SIG-M5 (cell line): ENCODE data around the gene CALCOCO2.

Source experiments
- DNase-seq: peaks from one replicate; lab custom pipeline; 2025; lab: John Stamatoyannopoulos, UW

Gene CALCOCO2

DNA sequence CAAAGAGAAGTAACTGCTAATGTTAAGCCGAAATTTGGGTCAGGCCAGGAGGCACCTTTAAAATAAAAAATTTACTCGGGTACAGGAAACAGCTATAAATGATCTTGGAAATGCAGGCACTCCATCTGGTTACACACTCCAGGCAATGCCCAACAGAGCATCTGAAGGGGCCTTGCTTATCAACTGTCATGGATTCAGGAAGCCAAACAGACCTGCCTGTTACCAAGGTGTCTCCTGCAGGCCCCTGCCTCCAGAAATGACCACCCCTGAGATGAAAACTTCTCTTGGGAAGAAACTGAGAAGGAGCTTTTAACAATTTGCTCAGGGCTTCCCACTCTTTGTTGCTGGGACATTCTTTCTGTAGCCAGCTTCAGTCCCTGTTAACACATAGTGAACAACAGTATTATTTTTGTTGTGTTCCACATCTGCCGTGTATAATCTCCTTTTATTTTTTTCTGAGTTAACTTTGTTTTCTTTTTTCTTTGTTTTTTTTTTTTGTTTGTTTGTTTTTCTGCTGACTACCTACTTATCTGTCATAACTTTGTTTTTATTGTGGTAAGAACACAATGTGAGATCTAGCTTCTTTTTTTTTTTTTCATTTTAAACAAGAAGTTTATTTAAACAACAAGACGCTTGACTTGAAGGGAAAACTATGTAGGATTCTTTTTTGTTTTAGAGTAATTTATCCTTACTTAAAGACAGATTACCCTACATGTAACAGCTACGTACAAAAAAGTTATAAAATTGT lies 43.0 kb downstream of the CALCOCO2 start:
- DNase-seq: no peak

DNA sequence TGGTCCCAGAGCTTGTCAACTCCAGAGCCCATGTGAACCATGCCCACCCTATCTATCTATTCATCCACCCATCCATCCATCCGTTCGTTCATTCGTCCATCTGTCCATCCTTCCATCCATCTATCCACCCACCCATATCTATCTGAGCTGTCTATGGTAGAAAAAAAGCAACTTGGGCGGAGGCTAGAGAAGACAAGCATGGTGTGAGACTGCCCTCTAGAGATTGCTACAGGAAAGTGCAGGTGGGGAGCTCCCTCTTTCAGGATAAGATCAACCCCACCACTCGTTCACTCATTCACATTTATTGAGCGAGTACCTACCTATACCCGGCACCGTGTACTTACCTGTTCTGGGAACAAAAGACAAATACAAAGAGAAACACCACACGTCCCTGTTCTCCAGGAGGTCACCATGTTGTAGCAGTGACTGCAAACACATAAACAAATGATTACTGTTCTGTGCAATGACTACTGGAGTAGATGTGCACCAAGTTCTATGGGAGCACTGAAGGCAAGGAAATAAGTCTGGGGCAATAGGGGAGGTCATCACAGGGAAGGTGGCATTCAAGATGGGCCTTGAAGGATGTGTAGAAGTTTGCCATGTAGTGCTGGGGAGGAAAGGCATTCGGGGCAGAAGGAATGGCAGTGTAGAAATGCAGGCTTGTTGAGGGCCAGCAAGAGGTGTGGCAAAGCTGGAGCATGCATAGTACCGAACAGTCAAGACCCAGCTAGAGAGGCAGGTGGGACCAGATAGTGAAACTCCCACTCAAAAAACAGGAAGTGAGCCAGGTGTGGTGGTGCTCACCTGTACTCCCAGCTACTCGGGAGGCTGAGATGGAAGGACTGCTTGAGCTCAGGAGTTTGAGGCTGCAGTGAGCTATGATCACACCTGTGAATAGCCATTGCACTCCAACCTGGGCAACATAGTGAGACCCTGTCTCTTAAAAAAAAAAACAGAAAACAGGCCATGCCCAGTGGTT lies 48.4 kb downstream of the CALCOCO2 start:
- DNase-seq: no peak

DNA sequence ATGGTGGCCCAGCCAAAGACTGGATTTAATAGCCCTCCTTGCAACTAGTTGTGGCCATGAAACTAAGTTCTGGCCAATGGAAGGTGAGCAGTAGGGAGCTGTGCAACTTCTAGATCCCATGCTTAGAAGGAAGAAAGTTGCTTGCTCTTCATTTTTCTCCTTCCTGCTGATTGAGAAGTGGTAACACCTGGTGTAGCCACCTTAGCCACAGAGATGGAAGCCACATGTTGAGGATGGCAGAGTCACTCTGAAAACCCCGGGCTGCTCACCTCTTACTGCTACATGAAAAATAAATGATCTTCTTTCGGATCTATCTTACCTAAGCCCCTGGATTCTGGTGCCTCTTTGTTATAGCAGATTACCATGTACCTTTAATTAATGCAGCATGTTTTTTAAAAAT lies 51.4 kb downstream of the CALCOCO2 start:
- DNase-seq: no peak

DNA sequence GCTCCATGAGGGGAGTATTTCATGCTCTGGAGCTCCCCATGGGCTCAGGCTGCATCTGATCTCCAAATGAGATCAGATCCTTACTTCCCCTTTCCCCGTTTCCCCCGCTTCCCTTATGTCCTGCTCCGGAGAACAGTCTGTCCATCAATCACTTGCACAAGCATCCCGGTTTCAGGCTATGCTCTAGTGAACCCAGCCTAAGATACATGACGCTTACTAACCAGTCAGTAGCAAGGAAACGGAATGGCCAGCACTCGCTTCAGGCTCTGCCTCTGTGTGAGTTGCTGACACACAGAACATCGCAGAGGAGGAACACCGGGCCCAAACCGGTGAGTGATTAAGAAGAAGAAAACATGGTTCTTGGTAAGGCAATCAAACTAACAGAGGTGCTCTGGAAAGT lies 52.3 kb downstream of the CALCOCO2 start:
- no peak for DNase-seq

- DNase-seq: no peak
Measured at GRCh38 chr17:48890086-48890485, 59.3 kb downstream of the CALCOCO2 start.

- DNase-seq: no peak
Measured at GRCh38 chr17:48892940-48893645, 62.3 kb downstream of the CALCOCO2 start.

- DNase-seq: no peak
Measured at GRCh38 chr17:48893646-48894508, 63.0 kb downstream of the CALCOCO2 start.

- DNase-seq: no peak
Measured at GRCh38 chr17:48894886-48895285, 64.1 kb downstream of the CALCOCO2 start.

DNA sequence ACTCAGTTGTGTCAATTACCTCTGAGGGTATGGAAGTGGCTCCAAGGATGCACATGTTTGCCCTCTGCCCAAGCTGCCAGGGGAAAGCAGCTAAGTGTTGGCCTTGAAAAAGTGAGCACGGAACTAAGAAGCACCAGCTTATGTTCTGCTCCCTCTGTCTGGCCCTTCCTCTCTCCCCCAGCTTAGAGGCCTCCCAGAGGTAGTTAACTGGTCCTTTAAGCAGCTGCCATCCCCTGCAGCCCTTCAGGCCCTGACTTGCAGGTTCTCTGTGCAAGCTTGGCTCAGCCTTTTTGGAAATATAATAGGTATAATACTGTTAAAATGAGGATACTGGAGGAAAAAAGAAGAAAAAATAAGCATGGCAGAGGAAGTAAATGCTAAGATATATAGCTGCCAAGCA lies 70.4 kb downstream of the CALCOCO2 start:
- DNase-seq: no peak

DNA sequence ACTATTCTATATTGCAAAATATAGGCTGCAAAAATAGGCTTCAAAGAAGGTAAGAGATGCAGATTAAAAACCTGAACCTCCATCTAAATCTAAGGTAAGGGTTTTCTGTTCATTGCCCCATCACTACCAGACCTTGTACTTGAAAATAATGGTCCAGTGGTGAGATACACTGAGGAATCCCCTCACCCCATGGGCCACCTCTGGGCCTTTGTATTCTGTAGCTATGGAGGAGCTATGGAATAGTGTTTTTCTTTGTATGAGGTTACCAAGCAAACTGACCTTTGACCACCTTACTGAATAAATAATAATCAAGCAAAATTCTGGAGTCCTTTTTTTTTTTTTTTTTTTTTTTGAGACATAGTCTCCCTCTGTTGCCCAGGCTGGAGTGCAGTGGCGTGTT lies 72.6 kb downstream of the CALCOCO2 start:
- DNase-seq: no peak

GRCh38 chr17:48904428-48904827 lies 73.6 kb downstream of the CALCOCO2 start:
- DNase-seq: no peak

DNA sequence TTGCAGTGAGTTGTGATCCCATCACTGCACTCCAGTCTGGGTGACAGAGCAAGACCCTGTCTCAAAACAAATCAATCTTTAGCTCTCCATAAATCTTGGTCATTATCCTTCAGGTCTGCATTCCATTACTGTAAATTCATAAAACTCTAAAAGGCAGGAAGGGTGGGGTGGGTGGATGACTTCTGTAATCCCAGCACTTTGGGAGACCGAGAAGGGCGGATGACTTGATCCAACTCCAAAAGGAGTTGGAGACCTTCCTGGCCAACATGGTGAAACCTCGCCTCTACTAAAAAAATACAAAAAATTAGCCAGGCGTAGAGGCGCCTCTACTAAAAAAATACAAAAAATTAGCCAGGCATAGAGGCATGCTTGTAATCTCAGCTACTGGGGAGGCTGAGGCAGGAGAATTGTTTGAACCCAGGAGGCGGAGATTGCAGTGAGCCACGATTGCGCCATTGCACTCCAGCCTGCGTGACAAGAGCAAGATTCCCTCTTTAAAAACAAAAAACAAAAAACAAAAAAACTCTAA lies 75.2 kb downstream of the CALCOCO2 start:
- no peak for DNase-seq

DNA sequence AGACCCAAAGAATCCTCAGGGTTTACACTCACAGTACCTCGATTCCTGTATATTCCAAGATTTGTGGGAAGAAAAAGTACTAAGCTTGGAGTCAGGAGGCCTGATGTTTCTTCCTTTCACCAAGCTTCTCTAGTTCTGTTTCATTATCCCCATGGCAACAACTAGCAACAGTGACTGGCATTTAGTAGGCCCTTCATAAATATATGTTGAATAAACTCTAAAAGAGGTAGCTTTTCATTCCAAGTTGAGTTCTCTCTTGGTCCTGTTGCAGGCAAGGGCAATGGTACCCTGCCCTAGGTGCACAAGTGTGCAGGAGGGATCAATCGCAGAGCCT lies 76.8 kb downstream of the CALCOCO2 start:
- DNase-seq: no peak

DNA sequence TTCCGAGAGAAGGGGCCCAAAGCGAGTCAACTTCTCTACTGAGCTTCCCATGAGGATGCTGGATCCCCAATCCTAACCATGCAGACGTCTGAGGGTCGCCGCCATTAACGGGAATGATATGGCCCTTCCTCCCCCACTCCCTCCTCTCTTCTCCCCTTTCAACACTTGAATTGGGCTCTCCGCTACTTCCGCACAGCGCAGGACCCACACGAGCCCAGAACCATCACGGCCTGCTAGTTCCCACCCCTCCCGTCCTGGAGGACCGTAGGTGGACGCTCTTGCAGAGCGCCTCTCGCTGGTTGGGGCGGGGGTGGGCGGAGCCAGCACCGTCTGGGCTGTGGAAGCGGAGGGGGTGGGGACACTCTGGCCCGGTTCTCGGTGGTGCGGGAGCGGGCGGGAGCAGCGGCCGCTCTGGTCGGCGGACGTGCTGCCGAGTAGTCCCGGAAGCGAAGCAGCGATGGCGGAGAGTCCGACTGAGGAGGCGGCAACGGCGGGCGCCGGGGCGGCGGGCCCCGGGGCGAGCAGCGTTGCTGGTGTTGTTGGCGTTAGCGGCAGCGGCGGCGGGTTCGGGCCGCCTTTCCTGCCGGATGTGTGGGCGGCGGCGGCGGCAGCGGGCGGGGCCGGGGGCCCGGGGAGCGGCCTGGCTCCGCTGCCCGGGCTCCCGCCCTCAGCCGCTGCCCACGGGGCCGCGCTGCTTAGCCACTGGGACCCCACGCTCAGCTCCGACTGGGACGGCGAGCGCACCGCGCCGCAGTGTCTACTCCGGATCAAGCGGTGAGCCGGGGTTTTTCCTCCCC lies 77.4 kb downstream of the CALCOCO2 start, which contains the start of gene UBE2Z:
Gene UBE2Z, plus strand, starts transcription at position 361 of the 797 bp plus-strand sequence. Its CDS starts 97 bp downstream, at position 458.
- DNase-seq: peak; percentile 48

- no peak for DNase-seq
Measured at GRCh38 chr17:48908853-48909394, 78.1 kb downstream of the CALCOCO2 start.

DNA sequence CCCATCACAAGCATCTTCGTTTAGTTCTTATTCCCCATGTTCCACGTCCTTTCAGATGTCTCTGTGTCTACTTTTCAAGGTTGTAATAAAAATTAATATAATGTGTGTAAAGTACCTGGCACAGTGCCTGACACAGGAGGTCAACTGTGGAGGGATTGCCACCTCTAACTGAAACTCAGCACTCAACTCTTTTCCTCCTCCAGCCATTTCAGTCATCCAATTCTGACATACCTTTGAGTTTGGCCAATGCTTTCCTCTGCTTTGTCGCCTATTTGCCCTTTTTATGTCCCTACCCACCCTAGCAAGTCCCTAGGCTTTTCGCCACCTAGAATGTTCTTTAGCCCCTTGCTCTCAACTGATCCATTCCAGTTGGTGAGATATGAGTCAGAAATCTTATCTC lies 78.9 kb downstream of the CALCOCO2 start:
- no peak for DNase-seq

GRCh38 chr17:48910370-48910769 lies 79.5 kb downstream of the CALCOCO2 start:
- DNase-seq: no peak

DNA sequence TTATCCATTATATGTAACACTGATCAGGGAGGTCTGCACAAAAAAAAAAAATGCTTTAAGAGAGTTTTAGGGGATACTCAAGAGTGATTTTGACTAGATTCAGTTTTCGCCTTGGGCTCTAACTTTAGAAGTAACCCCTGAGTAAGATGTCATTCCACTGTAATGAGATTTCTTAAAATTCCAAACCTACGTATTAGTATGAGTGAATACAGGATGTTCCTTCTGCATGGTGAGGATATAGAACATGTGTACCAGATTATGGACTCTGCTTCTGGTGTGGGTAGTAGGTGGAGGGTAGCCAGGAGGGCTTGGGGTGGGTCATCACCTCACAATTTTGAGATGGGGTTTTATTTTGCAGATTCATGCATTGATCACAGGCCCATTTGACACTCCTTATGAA lies 81.6 kb downstream of the CALCOCO2 start:
- no peak for DNase-seq
